ENCODE results near the gene EDDM3A.

- TF ChIP-seq POLR2AphosphoS5 (IDR thresholded peaks at IDR 0.05; ENCODE audit: low read depth, low read length): no peak
- no peak for TF ChIP-seq TAF1 (IDR thresholded peaks at IDR 0.05; ENCODE audit: borderline replicate concordance, insufficient read depth, low read length)
- no peak for TF ChIP-seq REST (IDR thresholded peaks at IDR 0.05; ENCODE audit: insufficient read depth in 1 of 2, low read depth in 2 of 2, low read length in 2 of 2)
- no peak for TF ChIP-seq SIN3A (IDR thresholded peaks at IDR 0.05; ENCODE audit: borderline replicate concordance, insufficient read depth, low read length)
- TF ChIP-seq FOXP2 (optimal IDR thresholded peaks at IDR 0.05; ENCODE audit: borderline replicate concordance, extremely low read depth, extremely low read length, insufficient read depth): no peak
These were observed 9.3 kb downstream of the EDDM3A start for GRCh38 chr14:20755037-20755436.
